ENCODE results near the gene MAPK8IP3. TPM values are rescaled to one million over a fixed set of nuclear protein-coding genes. Genes with fewer than 3 reads are reported as not detected.

MAPK8IP3 gene
- total and polyA plus RNA-seq, 2 donors (not counting 1 experiment from before 2014, with no cell fraction given): 249 to 340 TPM

GRCh38 chr16:1710811-1711507 is 5.0 kb downstream of the MAPK8IP3 start:
- no peaks in the 10 kb centered on the region for H3K27me3 Mint-ChIP-seq
- WGBS (ENCODE audit: insufficient coverage): 90% methylated on average over 7 of the region's 17 CpGs
- H3K4me2 ChIP-seq (replicated peaks; ENCODE audit: low read depth, low read length, poor library complexity, severe bottlenecking): no peak overlapping the region
- ChIA-PET POLR2A (interaction anchor here (0.6 kb wide), 1 partner anchor 50 kb away, joined by 3 read pairs; no protein-coding TSS in a partner anchor), CTCF (interaction anchor here (0.8 to 0.9 kb wide), 4 partner anchors 10 to 68 kb away, joined by 3 to 4 read pairs (median 3); partner anchors contain the start of gene JPT2)
- H3K4me3 Mint-ChIP-seq: no peak overlapping the region
- intact Hi-C loops (cut with micrococcal nuclease): no loop called here
- H3K36me3 ChIP-seq (replicated peaks in 1 of 2; ENCODE audit: control extremely low read depth in 1 of 2, control insufficient read depth in 1 of 2, extremely low read depth in 1 of 2, insufficient read depth in 2 of 2, low read length in 1 of 2): peaks cover 0 to 18% of the 10 kb centered on the region in 2 experiments
- no peak overlapping the region for H2AFZ ChIP-seq (ENCODE audit: insufficient read depth, low read depth, low read length, poor library complexity, severe bottlenecking)
- H3K4me1 Mint-ChIP-seq: peaks cover 67% of the 10 kb centered on the region
- peaks cover 51 to 72% of the 10 kb centered on the region in 2 donors for H3K4me1 ChIP-seq (ENCODE audit: control insufficient read depth in 2 of 2, insufficient read depth in 2 of 2, low read length in 2 of 2)
- H3K9me3 ChIP-seq (ENCODE audit: control extremely low read depth in 1 of 3, control insufficient read depth in 2 of 3, insufficient read depth in 1 of 3, low read length in 2 of 3): no peaks in the 10 kb centered on the region
- H3K9me3 Mint-ChIP-seq (ENCODE audit: insufficient read depth): no peaks in the 10 kb centered on the region
- H3K79me2 ChIP-seq (ENCODE audit: control insufficient read depth, insufficient read depth, low read length): peaks cover 100% of the 10 kb centered on the region
- no peaks in the 10 kb centered on the region for H3K27me3 ChIP-seq (replicated peaks in 1 of 4; ENCODE audit: control extremely low read depth in 1 of 4, control insufficient read depth in 3 of 4, insufficient read depth in 4 of 4, low read length in 3 of 4)
- H3K9ac ChIP-seq (ENCODE audit: low read length): no peak overlapping the region
- H3K27ac Mint-ChIP-seq: peak overlapping the region; percentile 77
- ATAC-seq (ENCODE audit: low read depth): no peak
- H4K20me1 ChIP-seq (ENCODE audit: control insufficient read depth, insufficient read depth, low read length, poor library complexity, severe bottlenecking): peaks cover 44% of the 10 kb centered on the region
- H3K27ac ChIP-seq (ENCODE audit: low read length in 2 of 2): peak overlapping the region; percentile 41 to 46
- no peak for DNase-seq
- TF ChIP-seq EZH2 (IDR thresholded peaks at IDR 0.05; ENCODE audit: borderline replicate concordance, insufficient read depth, low read depth, low read length, poor library complexity, severe bottlenecking) (no peak), CTCF (IDR thresholded peaks at IDR 0.05) (no peak)
- no peak overlapping the region for H3K4me3 ChIP-seq (ENCODE audit: control extremely low read depth in 1 of 5, extremely low read depth in 1 of 5, insufficient read depth in 1 of 5, low read depth in 2 of 5, low read length in 4 of 5)

- H4K20me1 ChIP-seq (ENCODE audit: control insufficient read depth, insufficient read depth, low read length, poor library complexity, severe bottlenecking): peaks cover 26% of the 10 kb centered on the region
- 57% methylated on average over 9 of the region's 14 CpGs for WGBS (ENCODE audit: insufficient coverage)
- H3K36me3 ChIP-seq (replicated peaks in 1 of 2; ENCODE audit: control extremely low read depth in 1 of 2, control insufficient read depth in 1 of 2, extremely low read depth in 1 of 2, insufficient read depth in 2 of 2, low read length in 1 of 2): peaks cover 0 to 18% of the 10 kb centered on the region in 2 experiments
- no peaks in the 10 kb centered on the region for H3K27me3 Mint-ChIP-seq
- ATAC-seq (ENCODE audit: low read depth) (no peak), DNase-seq (peak; percentile 48)
- ChIA-PET POLR2A (no interaction called here), CTCF (no interaction called here)
- peak overlapping the region; percentile 90 to 98 for H3K27ac ChIP-seq (ENCODE audit: low read length in 2 of 2)
- H3K9me3 Mint-ChIP-seq (ENCODE audit: insufficient read depth): no peaks in the 10 kb centered on the region
- no peak for TF ChIP-seq CTCF (IDR thresholded peaks at IDR 0.05)
- no peak for TF ChIP-seq EZH2 (IDR thresholded peaks at IDR 0.05; ENCODE audit: borderline replicate concordance, insufficient read depth, low read depth, low read length, poor library complexity, severe bottlenecking)
- peak overlapping the region; percentile 98 for H3K27ac Mint-ChIP-seq
- intact Hi-C loops (cut with micrococcal nuclease): no loop called here
- peaks cover 59 to 79% of the 10 kb centered on the region in 2 donors for H3K4me1 ChIP-seq (ENCODE audit: control insufficient read depth in 2 of 2, insufficient read depth in 2 of 2, low read length in 2 of 2)
- H3K9me3 ChIP-seq (ENCODE audit: control extremely low read depth in 1 of 3, control insufficient read depth in 2 of 3, insufficient read depth in 1 of 3, low read length in 2 of 3): peaks cover 0 to 1% (median 0%) of the 10 kb centered on the region in 3 donors
- H3K9ac ChIP-seq (ENCODE audit: low read length): peak overlapping the region; percentile 40
- peak overlapping the region in 4 of 5 experiments; percentile 15 to 42 (median 16) for H3K4me3 ChIP-seq (ENCODE audit: control extremely low read depth in 1 of 5, extremely low read depth in 1 of 5, insufficient read depth in 1 of 5, low read depth in 2 of 5, low read length in 4 of 5)
- H3K4me3 Mint-ChIP-seq: peak overlapping the region; percentile 85
- H3K4me2 ChIP-seq (replicated peaks; ENCODE audit: low read depth, low read length, poor library complexity, severe bottlenecking): peak overlapping the region; percentile 59
- H3K4me1 Mint-ChIP-seq: peaks cover 64% of the 10 kb centered on the region
- H3K79me2 ChIP-seq (ENCODE audit: control insufficient read depth, insufficient read depth, low read length): peaks cover 100% of the 10 kb centered on the region
- no peaks in the 10 kb centered on the region for H3K27me3 ChIP-seq (replicated peaks in 1 of 4; ENCODE audit: control extremely low read depth in 1 of 4, control insufficient read depth in 3 of 4, insufficient read depth in 4 of 4, low read length in 3 of 4)
- no peak overlapping the region for H2AFZ ChIP-seq (ENCODE audit: insufficient read depth, low read depth, low read length, poor library complexity, severe bottlenecking)
Measured at GRCh38 chr16:1712791-1713261, 6.8 kb downstream of the MAPK8IP3 start.
